GM21723 (cell line): ENCODE results near the gene IL1RAPL1.

ENCODE experiments used
- ATAC-seq: cut with Tn5 transposase; IDR thresholded peaks from one replicate; pipeline ENCODE4 v1.9.1; 2021; ENCODE audit warnings: mild to moderate bottlenecking, moderate library complexity; ENCODE audit not compliant: unreplicated experiment

The IL1RAPL1 gene

GRCh38 chrX:29382811-29383210 lies 795.6 kb downstream of the IL1RAPL1 start:
- no peak for ATAC-seq

- ATAC-seq: no peak
These were observed 801.3 kb downstream of the IL1RAPL1 start for GRCh38 chrX:29388509-29388908.

- no peak for ATAC-seq
These were observed 810.3 kb downstream of the IL1RAPL1 start for GRCh38 chrX:29397506-29397905.

GRCh38 chrX:29407357-29407756 lies 820.1 kb downstream of the IL1RAPL1 start:
- no peak for ATAC-seq

- peak; percentile 91 for ATAC-seq
These were observed 832.7 kb downstream of the IL1RAPL1 start for GRCh38 chrX:29419774-29420553.

- ATAC-seq: no peak
These were observed 834.8 kb downstream of the IL1RAPL1 start for GRCh38 chrX:29422034-29422433.

- no peak for ATAC-seq
These were observed 844.6 kb downstream of the IL1RAPL1 start for GRCh38 chrX:29431895-29432294.

GRCh38 chrX:29432534-29432933 lies 845.3 kb downstream of the IL1RAPL1 start:
- ATAC-seq: no peak

- ATAC-seq: no peak
These were observed 847.7 kb downstream of the IL1RAPL1 start for GRCh38 chrX:29434939-29435338.

GRCh38 chrX:29435396-29435795 lies 848.1 kb downstream of the IL1RAPL1 start:
- no peak for ATAC-seq

GRCh38 chrX:29447867-29448266 lies 860.6 kb downstream of the IL1RAPL1 start:
- no peak for ATAC-seq

GRCh38 chrX:29453333-29453732 lies 866.1 kb downstream of the IL1RAPL1 start:
- ATAC-seq: peak; percentile 70

- no peak for ATAC-seq
These were observed 868.5 kb downstream of the IL1RAPL1 start for GRCh38 chrX:29455702-29456101.

- ATAC-seq: no peak
These were observed 873.8 kb downstream of the IL1RAPL1 start for GRCh38 chrX:29461039-29461438.

- no peak for ATAC-seq
These were observed 879.2 kb downstream of the IL1RAPL1 start for GRCh38 chrX:29466456-29466855.

- ATAC-seq: no peak
These were observed 881.8 kb downstream of the IL1RAPL1 start for GRCh38 chrX:29468911-29469494.

GRCh38 chrX:29470030-29470429 lies 882.8 kb downstream of the IL1RAPL1 start:
- no peak for ATAC-seq

GRCh38 chrX:29471829-29472228 lies 884.6 kb downstream of the IL1RAPL1 start:
- no peak for ATAC-seq

GRCh38 chrX:29477878-29478277 lies 890.6 kb downstream of the IL1RAPL1 start:
- peak; percentile 53 for ATAC-seq

- ATAC-seq: peak; percentile 84
These were observed 891.3 kb downstream of the IL1RAPL1 start for GRCh38 chrX:29478336-29479069.

- ATAC-seq: no peak
These were observed 900.0 kb downstream of the IL1RAPL1 start for GRCh38 chrX:29487214-29487613.

- peak; percentile 46 for ATAC-seq
These were observed 900.5 kb downstream of the IL1RAPL1 start for GRCh38 chrX:29487714-29488113.
